Trophoblast cell (in vitro differentiated cells and primary cell): ENCODE data around the gene HOXA9.

Experiments used
- DNase-seq, 2 donors: peaks; one replicate each; pipeline ENCODE4 v3.0.0-alpha.2; 2016
- H2AFZ ChIP-seq: 2 replicates; pipeline ENCODE4 v1.6.1; 2013; ENCODE audit warnings: low read length, moderate library complexity, mild to moderate bottlenecking; ENCODE audit not compliant: insufficient read depth, poor library complexity
- H2AK5ac ChIP-seq: 2 replicates; pipeline ENCODE4 v1.6.1; 2013; ENCODE audit warnings: mild to moderate bottlenecking, low read length
- H2BK120ac ChIP-seq: 2 replicates; pipeline ENCODE4 v1.6.1; 2013; ENCODE audit warnings: low read length, mild to moderate bottlenecking, moderate library complexity; ENCODE audit not compliant: insufficient read depth, poor library complexity
- H2BK12ac ChIP-seq: 2 replicates; pipeline ENCODE4 v1.6.1; 2013; ENCODE audit warnings: mild to moderate bottlenecking, low read length, moderate library complexity
- H2BK5ac ChIP-seq: 2 replicates; pipeline ENCODE4 v1.6.1; 2013; ENCODE audit warnings: low read length, low read depth, moderate library complexity, mild to moderate bottlenecking; ENCODE audit not compliant: poor library complexity
- H3K14ac ChIP-seq: 2 replicates; pipeline ENCODE4 v1.6.1; 2013; ENCODE audit warnings: mild to moderate bottlenecking, low read length
- H3K18ac ChIP-seq: 2 replicates; pipeline ENCODE4 v1.6.1; 2013; ENCODE audit warnings: mild to moderate bottlenecking, low read length
- H3K23ac ChIP-seq: 2 replicates; pipeline ENCODE4 v1.6.1; 2013; ENCODE audit warnings: low read length
- H3K27ac ChIP-seq: 2 replicates; pipeline ENCODE4 v1.5.1; 2013; ENCODE audit warnings: low read depth, mild to moderate bottlenecking, inconsistent platforms, low read length, moderate library complexity
- H3K27me3 ChIP-seq: 2 replicates; pipeline ENCODE4 v1.6.1; 2013; ENCODE audit warnings: inconsistent platforms, mild to moderate bottlenecking, low read length, moderate library complexity; ENCODE audit not compliant: insufficient read depth
- H3K36me3 ChIP-seq, 2 experiments: 1 replicate in 1 of 2; 2 replicates in 1 of 2; pipeline ENCODE4 v1.6.1; 2013; ENCODE audit warnings: low read length in 2 of 2, mild to moderate bottlenecking in 2 of 2, moderate library complexity in 1 of 2; ENCODE audit not compliant: insufficient read depth in 2 of 2, control insufficient read depth in 1 of 2
- H3K4ac ChIP-seq: 2 replicates; pipeline ENCODE4 v1.6.1; 2013; ENCODE audit warnings: low read depth, mild to moderate bottlenecking, low read length, moderate library complexity
- H3K4me1 ChIP-seq, 2 experiments: 1 replicate in 1 of 2; 2 replicates in 1 of 2; pipeline ENCODE4 v1.6.1; 2013; ENCODE audit warnings: low read length in 2 of 2, mild to moderate bottlenecking in 2 of 2, moderate library complexity in 1 of 2; ENCODE audit not compliant: insufficient read depth in 2 of 2, control insufficient read depth in 1 of 2
- H3K4me2 ChIP-seq: 2 replicates; pipeline ENCODE4 v1.6.1; 2013; ENCODE audit warnings: inconsistent platforms, mild to moderate bottlenecking, low read length, moderate library complexity
- H3K4me3 ChIP-seq: 2 replicates; pipeline ENCODE4 v1.5.1; 2013; ENCODE audit warnings: mild to moderate bottlenecking, low read depth, low read length, inconsistent platforms
- H3K79me1 ChIP-seq: one replicate; pipeline ENCODE4 v1.6.1; 2013; ENCODE audit warnings: low read length
- H3K79me2 ChIP-seq: 2 replicates; pipeline ENCODE4 v1.6.1; 2013; ENCODE audit warnings: low read length, mild to moderate bottlenecking; ENCODE audit not compliant: control insufficient read depth, insufficient read depth, poor library complexity
- H3K9ac ChIP-seq: 2 replicates; pipeline ENCODE4 v1.6.1; 2013; ENCODE audit warnings: mild to moderate bottlenecking, low read length
- H3K9me3 ChIP-seq: 2 replicates; pipeline ENCODE4 v1.6.1; 2013; ENCODE audit warnings: low read depth, mild to moderate bottlenecking, control low read depth, inconsistent platforms, low read length; ENCODE audit not compliant: insufficient read depth
- H4K12ac ChIP-seq: 2 replicates; pipeline ENCODE4 v1.6.1; 2013; ENCODE audit warnings: low read depth, mild to moderate bottlenecking, low read length, moderate library complexity
- H4K8ac ChIP-seq: 2 replicates; pipeline ENCODE4 v1.6.1; 2013; ENCODE audit warnings: low read depth, mild to moderate bottlenecking, low read length, moderate library complexity
- H4K91ac ChIP-seq: one replicate; pipeline ENCODE4 v1.6.1; 2013; ENCODE audit warnings: low read depth, mild to moderate bottlenecking, low read length, moderate library complexity
- WGBS: extraction: QIAGEN DNeasy Blood & Tissue Kit; methylation state at CpG from one replicate; pipeline ENCODE4 v1.1.7; 2013; ENCODE audit warnings: missing lambda C conversion rate; ENCODE audit not compliant: insufficient read length, insufficient coverage; ENCODE audit errors: extremely low coverage; 5-methylcytosine and 5-hydroxymethylcytosine counted together

Gene HOXA9

GRCh38 chr7:27154369-27154768, 11.0 kb downstream of the HOXA9 start:
- no peak overlapping the region for H3K9ac ChIP-seq
- no peak for DNase-seq
- H3K36me3 ChIP-seq, result no peaks in the 10 kb centered on the region
- no peak overlapping the region for H3K18ac ChIP-seq
- no peak overlapping the region for H3K4me3 ChIP-seq
- H2AFZ ChIP-seq, result no peak overlapping the region
- no peaks in the 10 kb centered on the region for H3K79me1 ChIP-seq
- no peak overlapping the region for H3K4me2 ChIP-seq
- no CpG with 5 or more reads among the region's 10 CpGs for WGBS
- H2BK12ac ChIP-seq, result no peak overlapping the region
- H3K27me3 ChIP-seq, result peaks cover 91% of the 10 kb centered on the region
- H3K14ac ChIP-seq, result no peak overlapping the region
- no peak overlapping the region for H2BK120ac ChIP-seq
- no peak overlapping the region for H3K4ac ChIP-seq
- no peak overlapping the region for H3K23ac ChIP-seq
- no peaks in the 10 kb centered on the region for H3K79me2 ChIP-seq
- no peak overlapping the region for H4K12ac ChIP-seq
- peaks cover 0 to 2% of the 10 kb centered on the region in 2 experiments for H3K4me1 ChIP-seq
- no peak overlapping the region for H2AK5ac ChIP-seq
- H4K8ac ChIP-seq, result no peak overlapping the region
- H2BK5ac ChIP-seq, result no peak overlapping the region
- no peak overlapping the region for H3K27ac ChIP-seq
- no peak overlapping the region for H4K91ac ChIP-seq
- peaks cover 54% of the 10 kb centered on the region for H3K9me3 ChIP-seq

GRCh38 chr7:27153526-27153925, 11.8 kb downstream of the HOXA9 start:
- Histone ChIP-seq H2BK120ac (no peak overlapping the region), H3K4me3 (no peak overlapping the region), H3K79me1 (no peaks in the 10 kb centered on the region), H2AFZ (no peak overlapping the region), H3K23ac (no peak overlapping the region), H3K36me3 (no peaks in the 10 kb centered on the region), H3K4me1 (peaks cover 0 to 2% of the 10 kb centered on the region in 2 experiments), H4K91ac (no peak overlapping the region), H3K18ac (no peak overlapping the region), H3K9me3 (peaks cover 51% of the 10 kb centered on the region), H2BK12ac (no peak overlapping the region), H3K4me2 (no peak overlapping the region), H4K12ac (no peak overlapping the region), H3K27me3 (peaks cover 91% of the 10 kb centered on the region), H2BK5ac (no peak overlapping the region), H4K8ac (no peak overlapping the region), H2AK5ac (no peak overlapping the region), H3K4ac (no peak overlapping the region), H3K14ac (no peak overlapping the region), H3K79me2 (no peaks in the 10 kb centered on the region), H3K27ac (no peak overlapping the region), H3K9ac (no peak overlapping the region)
- no peak for DNase-seq
- WGBS, result no CpG with 5 or more reads among the region's 3 CpGs

- Histone ChIP-seq H2BK120ac (no peak overlapping the region), H3K79me2 (no peaks in the 10 kb centered on the region)
These were observed 12.4 kb downstream of the HOXA9 start for GRCh38 chr7:27152816-27153442.

GRCh38 chr7:27151931-27152815, 13.2 kb downstream of the HOXA9 start, which contains the start of gene HOXA3:
TSS of gene HOXA3 (minus strand) at chr7:27152583. CDS start at chr7:27110640, 41,943 bp downstream.
- no peak within 1 kb of the TSS for H2AK5ac ChIP-seq
- no peaks in the 10 kb centered on the region for H3K36me3 ChIP-seq
- H2BK5ac ChIP-seq, result no peak within 1 kb of the TSS
- no peak within 1 kb of the TSS for H2AFZ ChIP-seq
- no peak within 1 kb of the TSS for H3K4ac ChIP-seq
- no peak within 1 kb of the TSS for H2BK12ac ChIP-seq
- no peak within 1 kb of the TSS for H4K12ac ChIP-seq
- H3K23ac ChIP-seq, result no peak within 1 kb of the TSS
- H3K27ac ChIP-seq, result no peak within 1 kb of the TSS
- H3K4me1 ChIP-seq, result peaks cover 0 to 2% of the 10 kb centered on the region in 2 experiments
- H3K4me2 ChIP-seq, result no peak within 1 kb of the TSS
- H4K8ac ChIP-seq, result no peak within 1 kb of the TSS
- H3K27me3 ChIP-seq, result peaks cover 90% of the 10 kb centered on the region
- H2BK120ac ChIP-seq, result no peak within 1 kb of the TSS
- H3K9me3 ChIP-seq, result peaks cover 51% of the 10 kb centered on the region
- H4K91ac ChIP-seq, result no peak within 1 kb of the TSS
- no peak within 1 kb of the TSS for H3K4me3 ChIP-seq
- no peak within 1 kb of the TSS for H3K9ac ChIP-seq
- H3K79me1 ChIP-seq, result no peaks in the 10 kb centered on the region
- H3K14ac ChIP-seq, result no peak within 1 kb of the TSS
- H3K18ac ChIP-seq, result no peak within 1 kb of the TSS
- peak in 1 of 2 donors; percentile 27 for DNase-seq
- H3K79me2 ChIP-seq, result no peaks in the 10 kb centered on the region
- WGBS, result no CpG with 5 or more reads among the region's 53 CpGs

More at GRCh38 chr7:27152816-27153442, 12.4 kb downstream of the HOXA9 start:
- DNase-seq, result no peak
- no peak overlapping the region for H3K23ac ChIP-seq
- H3K36me3 ChIP-seq, result no peaks in the 10 kb centered on the region
- no peak overlapping the region for H3K4me2 ChIP-seq
- H3K27ac ChIP-seq, result no peak overlapping the region
- H3K4me3 ChIP-seq, result no peak overlapping the region
- H3K27me3 ChIP-seq, result peaks cover 91% of the 10 kb centered on the region
- H3K9me3 ChIP-seq, result peaks cover 52% of the 10 kb centered on the region
- no peak overlapping the region for H3K9ac ChIP-seq
- H4K8ac ChIP-seq, result no peak overlapping the region
- no CpG with 5 or more reads among the region's 22 CpGs for WGBS
- H3K79me1 ChIP-seq, result no peaks in the 10 kb centered on the region
- no peak overlapping the region for H2BK12ac ChIP-seq
- H2AFZ ChIP-seq, result no peak overlapping the region
- H2BK5ac ChIP-seq, result no peak overlapping the region
- H4K12ac ChIP-seq, result no peak overlapping the region
- no peak overlapping the region for H3K18ac ChIP-seq
- H3K4me1 ChIP-seq, result peaks cover 0 to 2% of the 10 kb centered on the region in 2 experiments
- no peak overlapping the region for H3K4ac ChIP-seq
- H4K91ac ChIP-seq, result no peak overlapping the region
- H2AK5ac ChIP-seq, result no peak overlapping the region
- no peak overlapping the region for H3K14ac ChIP-seq
